OCI-LY1 (cell line): ENCODE results near the gene KCNH8.

Source experiments
- H2AFZ ChIP-seq: fragments of 200-600 bp; sonication (generic), shearing (Covaris generic); 2 replicates; pipeline ENCODE4 v1.6.0; 2014; ENCODE audit warnings: antibody characterized with exemption, mild to moderate bottlenecking, low read length
- H3F3A ChIP-seq: fragments of 200-600 bp; sonication (generic), shearing (Covaris generic); 2 replicates; pipeline ENCODE4 v1.6.0; 2014; ENCODE audit warnings: mild to moderate bottlenecking, antibody characterized with exemption, low read length, moderate library complexity; ENCODE audit not compliant: insufficient read depth
- H3K27ac ChIP-seq: fragments of 200-600 bp; sonication (generic); 2 replicates; pipeline ENCODE4 v1.5.1; 2014; ENCODE audit warnings: low read length, mixed run types, mild to moderate bottlenecking, low read depth; ENCODE audit not compliant: poor library complexity, severe bottlenecking
- H3K27me3 ChIP-seq: fragments of 200-600 bp; sonication (generic); 2 replicates; pipeline ENCODE4 v1.6.0; 2014; ENCODE audit warnings: antibody characterized with exemption, mild to moderate bottlenecking, low read length, moderate library complexity; ENCODE audit not compliant: insufficient read depth
- H3K36me3 ChIP-seq: fragments of 200-600 bp; sonication (generic); 2 replicates; pipeline ENCODE4 v1.6.1; 2014; ENCODE audit warnings: mild to moderate bottlenecking, antibody characterized with exemption, low read length, moderate library complexity, mixed read lengths; ENCODE audit not compliant: insufficient read depth
- H3K4me1 ChIP-seq: fragments of 200-600 bp; sonication (generic); 2 replicates; pipeline ENCODE4 v1.5.1; 2014; ENCODE audit warnings: mild to moderate bottlenecking, low read length, moderate library complexity; ENCODE audit not compliant: insufficient read depth, severe bottlenecking
- H3K4me2 ChIP-seq: fragments of 200-600 bp; sonication (generic), shearing (Covaris generic); 2 replicates; pipeline ENCODE4 v1.6.1; 2014; ENCODE audit warnings: low read length
- H3K4me3 ChIP-seq: fragments of 200-600 bp; sonication (generic); 2 replicates; pipeline ENCODE4 v1.5.1; 2014; ENCODE audit warnings: low read length, low read depth, mild to moderate bottlenecking, mixed read lengths; ENCODE audit not compliant: poor library complexity, severe bottlenecking
- H3K79me2 ChIP-seq: fragments of 200-600 bp; shearing (Covaris generic); 2 replicates; pipeline ENCODE4 v1.6.1; 2016; ENCODE audit warnings: mixed run types, low read length, mixed read lengths; ENCODE audit not compliant: insufficient read depth
- H3K9ac ChIP-seq: fragments of 200-600 bp; sonication (generic), shearing (Covaris generic); 2 replicates; pipeline ENCODE4 v1.6.1; 2014; ENCODE audit warnings: mild to moderate bottlenecking, low read length, mixed read lengths
- H3K9me2 ChIP-seq: fragments of 200-600 bp; sonication (generic), shearing (Covaris generic); 2 replicates; pipeline ENCODE4 v1.6.1; 2014; ENCODE audit warnings: low read depth, mild to moderate bottlenecking, low read length, mixed read lengths
- H3K9me3 ChIP-seq: fragments of 200-600 bp; shearing (Covaris generic); 2 replicates; pipeline ENCODE4 v1.6.1; 2014; ENCODE audit warnings: low read length, mixed read lengths
- H4K20me1 ChIP-seq: fragments of 200-600 bp; sonication (generic), shearing (Covaris generic); 2 replicates; pipeline ENCODE4 v1.6.0; 2016; ENCODE audit warnings: mild to moderate bottlenecking, low read length; ENCODE audit not compliant: insufficient read depth
- EZH2 ChIP-seq: fragments of 200-600 bp; sonication (generic), shearing (Covaris generic); IDR thresholded peaks from 2 replicates; pipeline ENCODE4 v1.8.0; 2017; ENCODE audit warnings: borderline replicate concordance, mixed run types, mild to moderate bottlenecking, antibody characterized with exemption, low read length, moderate library complexity, mixed read lengths
- TF ChIP-seq, protein P1 (sequence below): fragments of 200-600 bp; sonication (generic), shearing (Covaris generic); IDR thresholded peaks from 2 replicates; pipeline ENCODE4 v1.5.1; 2017; ENCODE audit warnings: mild to moderate bottlenecking, antibody characterized with exemption, low read length, moderate library complexity, mixed read lengths

The KCNH8 gene

DNA sequence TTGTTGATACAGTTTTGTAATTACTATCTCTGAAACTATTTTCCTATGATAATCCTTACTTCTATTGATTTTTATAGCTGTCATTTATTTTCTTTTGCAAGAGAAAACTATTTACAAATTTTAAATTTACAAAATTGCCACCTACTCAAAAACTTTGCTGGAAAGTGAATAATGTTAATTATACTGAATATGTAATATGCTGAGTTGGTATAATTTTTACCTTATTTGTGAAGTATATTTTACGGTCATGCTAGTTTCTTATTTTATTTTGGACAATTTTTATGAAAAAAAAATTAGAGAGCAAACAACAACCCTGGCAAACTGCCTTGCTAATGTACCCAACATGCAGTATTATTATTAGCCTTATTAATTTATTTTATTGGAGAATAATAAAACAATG, 2.9 kb downstream of the KCNH8 start:
- no peak overlapping the region for H3K9ac ChIP-seq
- no peak overlapping the region for H2AFZ ChIP-seq
- no peaks in the 10 kb centered on the region for H4K20me1 ChIP-seq
- H3K4me3 ChIP-seq: no peak overlapping the region
- H3K79me2 ChIP-seq: no peaks in the 10 kb centered on the region
- H3K4me1 ChIP-seq: peaks cover 10% of the 10 kb centered on the region
- no peaks in the 10 kb centered on the region for H3K27me3 ChIP-seq
- H3K36me3 ChIP-seq: no peaks in the 10 kb centered on the region
- H3F3A ChIP-seq: 0 out of 2 replicates have a peak, but pooled peaks cover 4% of the 10 kb centered on the region
- H3K9me2 ChIP-seq: no peaks in the 10 kb centered on the region
- H3K27ac ChIP-seq: no peak overlapping the region
- no peaks in the 10 kb centered on the region for H3K9me3 ChIP-seq
- H3K4me2 ChIP-seq: no peak overlapping the region
- TF ChIP-seq EZH2: no peak
- TF ChIP-seq, protein P1, sequence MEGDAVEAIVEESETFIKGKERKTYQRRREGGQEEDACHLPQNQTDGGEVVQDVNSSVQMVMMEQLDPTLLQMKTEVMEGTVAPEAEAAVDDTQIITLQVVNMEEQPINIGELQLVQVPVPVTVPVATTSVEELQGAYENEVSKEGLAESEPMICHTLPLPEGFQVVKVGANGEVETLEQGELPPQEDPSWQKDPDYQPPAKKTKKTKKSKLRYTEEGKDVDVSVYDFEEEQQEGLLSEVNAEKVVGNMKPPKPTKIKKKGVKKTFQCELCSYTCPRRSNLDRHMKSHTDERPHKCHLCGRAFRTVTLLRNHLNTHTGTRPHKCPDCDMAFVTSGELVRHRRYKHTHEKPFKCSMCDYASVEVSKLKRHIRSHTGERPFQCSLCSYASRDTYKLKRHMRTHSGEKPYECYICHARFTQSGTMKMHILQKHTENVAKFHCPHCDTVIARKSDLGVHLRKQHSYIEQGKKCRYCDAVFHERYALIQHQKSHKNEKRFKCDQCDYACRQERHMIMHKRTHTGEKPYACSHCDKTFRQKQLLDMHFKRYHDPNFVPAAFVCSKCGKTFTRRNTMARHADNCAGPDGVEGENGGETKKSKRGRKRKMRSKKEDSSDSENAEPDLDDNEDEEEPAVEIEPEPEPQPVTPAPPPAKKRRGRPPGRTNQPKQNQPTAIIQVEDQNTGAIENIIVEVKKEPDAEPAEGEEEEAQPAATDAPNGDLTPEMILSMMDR: no peak

DNA sequence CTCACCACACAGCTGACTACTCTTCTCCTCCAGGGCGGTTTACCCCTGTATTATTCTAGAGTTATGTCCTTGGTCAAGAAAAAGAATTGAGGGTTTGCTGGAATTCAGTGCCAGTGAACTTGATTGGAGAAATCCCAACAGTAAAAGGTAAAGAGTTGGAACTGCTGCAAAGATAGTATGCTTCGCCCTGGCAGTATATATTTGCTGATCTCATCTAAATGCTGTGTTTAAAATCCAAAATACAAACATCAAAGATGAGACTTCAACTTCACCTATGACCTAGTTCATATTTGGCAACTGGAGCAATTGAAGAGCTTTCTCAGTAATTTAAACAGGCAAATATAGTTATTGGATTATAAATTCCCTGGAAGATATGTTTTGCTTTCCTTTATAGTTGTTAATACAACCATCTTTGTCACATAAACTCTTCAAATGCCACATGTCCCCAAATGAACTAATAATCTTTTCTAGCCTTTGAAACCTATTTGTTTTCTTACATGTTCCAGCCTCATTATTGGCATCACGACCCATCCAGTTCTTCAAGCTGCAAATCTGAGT, 6.5 kb downstream of the KCNH8 start:
- Histone ChIP-seq H3F3A (no peaks in the 10 kb centered on the region), H3K27ac (no peak overlapping the region), H3K4me2 (no peak overlapping the region), H3K4me3 (no peak overlapping the region), H3K9me2 (no peaks in the 10 kb centered on the region), H3K27me3 (no peaks in the 10 kb centered on the region), H3K36me3 (no peaks in the 10 kb centered on the region), H4K20me1 (no peaks in the 10 kb centered on the region), H2AFZ (no peak overlapping the region), H3K79me2 (no peaks in the 10 kb centered on the region), H3K4me1 (no peaks in the 10 kb centered on the region), H3K9me3 (no peaks in the 10 kb centered on the region), H3K9ac (no peak overlapping the region)
- TF ChIP-seq, protein P1: no peak
- no peak for TF ChIP-seq EZH2

DNA sequence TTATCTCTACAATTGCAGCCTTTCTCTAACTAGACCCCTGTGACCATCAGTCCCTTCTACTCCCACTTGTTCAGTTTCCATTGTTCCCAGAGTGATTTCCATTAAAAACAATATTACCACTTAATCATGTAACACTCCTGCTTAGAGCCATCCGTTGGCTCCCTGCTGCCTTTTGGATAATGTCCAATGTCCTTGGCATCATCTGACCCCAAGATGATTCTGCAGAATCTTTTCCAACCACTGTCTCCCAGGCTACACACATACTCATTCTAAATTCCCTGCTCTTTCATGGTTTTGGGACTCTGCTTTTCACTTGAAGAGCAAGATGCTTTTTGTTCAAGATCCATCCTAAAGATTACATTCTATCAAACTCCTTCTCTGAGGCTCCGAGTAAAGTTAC, 7.1 kb downstream of the KCNH8 start:
- Histone ChIP-seq H2AFZ (no peak overlapping the region), H3K9ac (no peak overlapping the region), H3K27ac (no peak overlapping the region), H4K20me1 (no peaks in the 10 kb centered on the region), H3K27me3 (no peaks in the 10 kb centered on the region), H3F3A (no peaks in the 10 kb centered on the region), H3K9me3 (no peaks in the 10 kb centered on the region), H3K4me3 (no peak overlapping the region), H3K4me1 (no peaks in the 10 kb centered on the region), H3K36me3 (no peaks in the 10 kb centered on the region), H3K79me2 (no peaks in the 10 kb centered on the region), H3K4me2 (no peak overlapping the region), H3K9me2 (no peaks in the 10 kb centered on the region)
- TF ChIP-seq, protein P1: no peak
- TF ChIP-seq EZH2: no peak
